K562 (cell line): ENCODE results near the gene HDAC7. TPM values are rescaled to one million over a fixed set of nuclear protein-coding genes. Genes with fewer than 3 reads are reported as not detected.

ENCODE experiments used
- ATAC-seq: fragments of 200-7000 bp; cut with Tn5 transposase; 3 replicates; pipeline ENCODE4 v1.9.1; 2020; ENCODE audit warnings: moderate library complexity
- BruUV-seq: library from RNA; stranded (reverse); fragments of 400-500 nt; replicated peaks from 2 replicates; lab custom pipeline; 2021; lab: Mats Ljungman, UMichigan
- CTCF ChIA-PET: fragments of 300-600 bp; formaldehyde crosslinking; extraction: SDS; loops from one replicate; lab custom pipeline; 2021; ENCODE audit warnings: low intra/inter-chr PET ratio; lab: Yijun Ruan, JAX
- POLR2A ChIA-PET: fragments of 300-600, 350-650 bp; sonication (Branson Sonifier 250); formaldehyde crosslinking; extraction: SDS; loops from one replicate; lab custom pipeline; 2021; ENCODE audit warnings: antibody characterized with exemption, inconsistent platforms; lab: Yijun Ruan, JAX
- DNase-seq, 4 experiments: peaks; one replicate each; pipeline versions ENCODE4 v3.0.0 to v3.0.0-alpha.2; 2011 to 2018; ENCODE audit warnings: low spot score in 3 of 4, mixed read lengths in 3 of 4; ENCODE audit errors: extremely low read depth in 1 of 4
- FAIRE-seq: peaks from 2 replicates; lab custom pipeline; 2011; peaks lifted over from hg19 to GRCh38; lab: Jason Lieb, UNC
- H2AFZ ChIP-seq: 2 replicates; pipeline ENCODE4 v1.6.0; 2011; ENCODE audit warnings: low read depth, low read length, control low read depth, inconsistent platforms
- H3K27ac ChIP-seq: fragments of 200-600 bp; 3 replicates; pipeline ENCODE4 v1.8.0; 2011; ENCODE audit warnings: low read depth, mild to moderate bottlenecking, control low read depth, inconsistent platforms, low read length, moderate library complexity, mixed read lengths; ENCODE audit errors: extremely low read depth
- H3K27me3 ChIP-seq, 2 experiments: fragments of 300-600 bp in 1 of 2; 2 replicates in 1 of 2; 3 replicates in 1 of 2; pipeline versions ENCODE4 v1.6.0 to v1.8.0; 2011; ENCODE audit warnings: inconsistent platforms in 2 of 2, low read length in 2 of 2, mild to moderate bottlenecking in 1 of 2, mixed read lengths in 1 of 2, moderate library complexity in 1 of 2; ENCODE audit not compliant: control insufficient read depth in 2 of 2, insufficient read depth in 2 of 2
- H3K36me3 ChIP-seq: fragments of 300-600 bp; 3 replicates; pipeline ENCODE4 v1.8.0; 2011; ENCODE audit warnings: mild to moderate bottlenecking, low read length, inconsistent platforms; ENCODE audit not compliant: control insufficient read depth, insufficient read depth
- H3K4me1 ChIP-seq, 2 experiments: fragments of 200-600 bp in 1 of 2; replicated peaks in 1 of 2; 2 replicates in 1 of 2; 3 replicates in 1 of 2; pipeline versions ENCODE4 v1.5.1 to v1.8.0; 2011; ENCODE audit warnings: inconsistent platforms in 2 of 2, low read length in 2 of 2, mild to moderate bottlenecking in 1 of 2, mixed read lengths in 1 of 2, moderate library complexity in 1 of 2; ENCODE audit not compliant: control insufficient read depth in 2 of 2, insufficient read depth in 2 of 2
- H3K4me2 ChIP-seq: 2 replicates; pipeline ENCODE4 v1.6.1; 2011; ENCODE audit warnings: low read length, control low read depth, inconsistent platforms, mixed read lengths; ENCODE audit not compliant: insufficient read depth
- H3K4me3 ChIP-seq: fragments of 200-600 bp; sonication (generic), shearing (Covaris generic); 2 replicates; pipeline ENCODE4 v1.5.1; 2016; ENCODE audit warnings: control low read depth, inconsistent platforms
- H3K79me2 ChIP-seq: fragments of 200-600 bp; 3 replicates; pipeline ENCODE4 v1.8.0; 2011; ENCODE audit warnings: low read length, inconsistent platforms; ENCODE audit not compliant: control insufficient read depth, insufficient read depth
- H3K9ac ChIP-seq, 2 experiments: 2 replicates each; pipeline versions ENCODE4 v1.6.0 to v1.6.1; 2011; ENCODE audit warnings: low read depth in 2 of 2, low read length in 2 of 2, control low read depth in 1 of 2, inconsistent platforms in 1 of 2, mild to moderate bottlenecking in 1 of 2, mixed read lengths in 1 of 2; ENCODE audit not compliant: insufficient read depth in 1 of 2
- H3K9me1 ChIP-seq: one replicate; pipeline ENCODE4 v1.6.0; 2011; ENCODE audit warnings: inconsistent platforms, mild to moderate bottlenecking, low read length, moderate library complexity; ENCODE audit not compliant: control insufficient read depth, insufficient read depth
- H3K9me3 ChIP-seq: replicated peaks from 2 replicates; pipeline ENCODE4 v1.5.1; 2011; ENCODE audit warnings: low read depth, low read length, inconsistent platforms; ENCODE audit not compliant: control insufficient read depth, insufficient read depth
- H4K20me1 ChIP-seq: replicated peaks from 2 replicates; pipeline ENCODE4 v1.6.1; 2011; ENCODE audit warnings: low read length, inconsistent platforms, mixed read lengths; ENCODE audit not compliant: control insufficient read depth, insufficient read depth
- ARNT ChIP-seq, 2 experiments: fragments of 450-650 bp; IDR thresholded peaks; 2 replicates each; pipeline ENCODE4 v1.6.1; 2016; ENCODE audit warnings: mild to moderate bottlenecking in 1 of 2
- CREB1 ChIP-seq, 2 experiments: sonication (generic) in 1 of 2; formaldehyde crosslinking in 1 of 2; IDR thresholded peaks; 2 replicates each; pipeline versions ENCODE4 v1.6.1 to v1.8.0; 2012 to 2022; ENCODE audit warnings: inconsistent platforms in 1 of 2, mild to moderate bottlenecking in 1 of 2, missing genetic modification reagents in 1 of 2, moderate library complexity in 1 of 2
- DPF2 ChIP-seq: fragments of 450-650 bp; IDR thresholded peaks from 2 replicates; pipeline ENCODE4 v1.6.1; 2016
- E2F5 ChIP-seq: sonication (generic); formaldehyde crosslinking; IDR thresholded peaks from 2 replicates; pipeline ENCODE4 v1.8.0; 2022; ENCODE audit warnings: mild to moderate bottlenecking, missing genetic modification reagents
- HDAC2 ChIP-seq: fragments of 450-650 bp; IDR thresholded peaks from 2 replicates; pipeline ENCODE4 v1.6.1; 2016; ENCODE audit warnings: mild to moderate bottlenecking
- MAX ChIP-seq: sonication (generic); formaldehyde crosslinking; IDR thresholded peaks from 2 replicates; pipeline ENCODE4 v1.9.0; 2022; ENCODE audit warnings: mild to moderate bottlenecking, missing genetic modification reagents
- MEIS2 ChIP-seq: fragments of 450-650 bp; IDR thresholded peaks from 2 replicates; pipeline ENCODE4 v1.6.1; 2014; ENCODE audit warnings: mild to moderate bottlenecking; ENCODE audit not compliant: partially characterized antibody
- MTF1 ChIP-seq: fragments of 250-450 bp; sonication (Bioruptor Pico); IDR thresholded peaks from 2 replicates; pipeline ENCODE4 v1.9.0; 2021; ENCODE audit warnings: moderate library complexity, mild to moderate bottlenecking, inconsistent platforms, borderline replicate concordance
- NKRF ChIP-seq: fragments of 450-650 bp; IDR thresholded peaks from 2 replicates; pipeline ENCODE4 v1.6.1; 2016; ENCODE audit warnings: borderline replicate concordance
- PRDM10 ChIP-seq: fragments of 450-650 bp; IDR thresholded peaks from 2 replicates; pipeline ENCODE4 v1.6.1; 2018; ENCODE audit not compliant: partially characterized antibody
- SMAD4 ChIP-seq: fragments of 250-450 bp; sonication (Bioruptor Pico); conservative IDR thresholded peaks from 2 replicates; pipeline ENCODE4 v1.8.0; 2021; ENCODE audit warnings: inconsistent platforms, mild to moderate bottlenecking, moderate library complexity
- SOX6 ChIP-seq: fragments of 450-650 bp; IDR thresholded peaks from 2 replicates; pipeline ENCODE4 v1.6.1; 2014; ENCODE audit warnings: mild to moderate bottlenecking
- SPI1 ChIP-seq: IDR thresholded peaks from 2 replicates; pipeline ENCODE4 v1.6.1; 2011; ENCODE audit warnings: low read depth, low read length, control low read depth, borderline replicate concordance
- ZBED1 ChIP-seq: IDR thresholded peaks from 2 replicates; pipeline ENCODE4 v1.6.1; 2014
- WGBS: fragments of 100-300 bp; shearing (Covaris generic); methylation state at CpG from one replicate; pipeline ENCODE4 v1.1.6; 2016; ENCODE audit warnings: low coverage, mixed read lengths; ENCODE audit not compliant: insufficient coverage; ENCODE audit errors: missing lambda C conversion rate; 5-methylcytosine and 5-hydroxymethylcytosine counted together
- in situ Hi-C: fragments of 300-500 bp; cut with MboI; formaldehyde crosslinking; loops from 4 replicates; pipeline ENCODE4 v1.15.0; 2018; ENCODE audit warnings: inconsistent platforms, mixed read lengths
- intact Hi-C: fragments of 100-400 bp; cut with micrococcal nuclease; formaldehyde crosslinking; loops from 2 replicates; pipeline ENCODE4 v1.14.2; 2022
- polyA plus RNA-seq, 8 experiments: library from polyadenylated mRNA; depleted of rRNA in 4 of 8; stranded (reverse) in 5 of 8; unstranded in 3 of 8; fragments of >200 nt; fragmentation: Nextera tagmentation in 2 of 8; fragmentation: Illumina TruSeq in 1 of 8; extraction: Ambion mirVana in 2 of 8; extraction: Trizol in 1 of 8; gene quantifications; 2 replicates each; pipeline versions ENCODE4 v1.2.1 to v1.2.3, GENCODE V29; 2011 to 2014; ENCODE audit warnings: inconsistent platforms in 1 of 8, missing spikeins in 1 of 8
- total RNA-seq, 7 experiments: library from RNA; depleted of rRNA in 6 of 7; stranded (reverse); fragments of >200 nt in 6 of 7; fragmentation: Illumina TruSeq in 2 of 7; extraction: Trizol in 2 of 7; gene quantifications; 2 replicates each; pipeline versions ENCODE4 v1.2.1 to v1.2.3, GENCODE V29; 2011 to 2021; ENCODE audit warnings: low replicate concordance in 1 of 7

HDAC7 gene
- total and polyA plus RNA-seq, 9 of the 15 experiments (the other 6 are each of a cell fraction or from before 2014, with no cell fraction given): 2.5 to 129 (median 31.1) TPM

- Histone ChIP-seq H3K27ac (peak overlapping the region; percentile 92), H3K27me3 (no peaks in the 10 kb centered on the region), H3K4me2 (peak overlapping the region; percentile 94), H3K36me3 (peaks cover 21% of the 10 kb centered on the region; the same call in 2 of the 3 replicates), H3K9me1 (peaks cover 5% of the 10 kb centered on the region), H2AFZ (peak overlapping the region; percentile 41; the same call in 1 of the 2 replicates), H3K4me1 (peaks cover 60 to 65% of the 10 kb centered on the region in 2 experiments), H3K4me3 (peak overlapping the region; percentile 83), H3K79me2 (peaks cover 72% of the 10 kb centered on the region), H4K20me1 (peaks cover 10% of the 10 kb centered on the region; the same call in 1 of the 2 replicates), H3K9me3 (no peaks in the 10 kb centered on the region), H3K9ac (peak overlapping the region; percentile 84 to 88)
- WGBS: 21% methylated on average over 10 of the region's 10 CpGs
- CTCF ChIA-PET: interaction anchor here (0.7 to 2.3 kb wide), 2 partner anchors 58 to 60 kb away, joined by 3 to 10 read pairs; no protein-coding TSS in a partner anchor
- DNase-seq (peak; percentile 59 to 89 (median 72)), FAIRE-seq (peak; percentile 91), ATAC-seq (peak; percentile 26)
- POLR2A ChIA-PET: interaction anchor here (0.6 to 5.4 kb wide), 13 partner anchors 9 to 744 kb away, joined by 3 to 38 read pairs (median 3); partner anchors contain the start of gene RPAP3
- in situ Hi-C loops (loop anchor here (10.0 kb wide), 1 partner anchor 61 kb away; no protein-coding TSS in a partner anchor), intact Hi-C loops (no loop called here)
- no TSS peak for BruUV-seq
- TF ChIP-seq MAX (CRISPR knock-in tag) (peak; percentile 71), DPF2 (peak; percentile 89), SPI1 (peak; percentile 53; the same call in 1 of the 2 replicates), MTF1 (CRISPR knock-in tag) (no peak), ARNT (IDR thresholded peaks at IDR 0.05) (no peak), SMAD4 (peak; percentile 82), SOX6 (peak; percentile 24; the same call in 1 of the 2 replicates), MEIS2 (no peak), ZBED1 (no peak), HDAC2 (peak; percentile 39; the same call in 1 of the 2 replicates), PRDM10 (peak; percentile 40), E2F5 (CRISPR knock-in tag) (no peak), NKRF (peak; percentile 56; the same call in 1 of the 2 replicates), CREB1 (IDR thresholded peaks at IDR 0.05) (peak; percentile 13; the same call in 1 of the 2 replicates), CREB1 (CRISPR knock-in tag; IDR thresholded peaks at IDR 0.05) (no peak)
Measured at GRCh38 chr12:47775100-47775911, 44.4 kb downstream of the HDAC7 start.
